Endometrial microvascular endothelial cells (primary cell): ENCODE results near the gene ZRANB3. TPM values are rescaled to one million over a fixed set of nuclear protein-coding genes. Genes with fewer than 3 reads are reported as not detected.
"Not testable (repeated sequence)": the region's sequence is repeated elsewhere in the genome, so short reads cannot be mapped to it uniquely, and the experiment has no call there.

Experiments used
- in situ Hi-C: cut with HindIII; loops from 2 replicates; pipeline ENCODE4 v1.10.0; 2017; ENCODE audit warnings: low sequenced_read_pairs, low pct_unique_long_range_greater_than_20kb; ENCODE audit errors: inconsistent ontology term
- total RNA-seq: library from RNA; depleted of rRNA; stranded (reverse); fragments of >200 nt; gene quantifications from one replicate; pipeline ENCODE4 v1.2.3, GENCODE V29; 2015; ENCODE audit errors: inconsistent ontology term

The ZRANB3 gene
- total RNA-seq, 1 donor from 2014 or later: 4.2 TPM

DNA sequence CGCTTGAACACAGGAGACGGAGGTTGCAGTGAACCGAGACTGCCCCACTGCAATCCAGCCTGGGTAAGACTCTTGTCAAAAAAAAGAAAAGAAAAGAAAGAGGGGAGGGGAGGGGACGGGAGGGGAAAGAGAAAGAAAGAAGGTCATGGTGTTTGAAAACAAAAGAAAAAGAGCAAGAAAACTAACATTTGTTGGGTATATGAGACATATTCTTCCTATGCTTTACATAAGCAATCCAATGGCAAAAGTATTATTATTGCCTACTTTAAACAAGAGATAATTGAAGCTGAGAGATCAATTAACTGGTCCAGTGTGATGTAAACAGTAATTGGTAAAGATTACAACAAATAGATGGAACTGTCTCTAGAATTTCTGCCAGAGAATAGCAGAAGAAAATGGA is 157.3 kb downstream of the ZRANB3 start:
- in situ Hi-C loops: no loop called here

DNA sequence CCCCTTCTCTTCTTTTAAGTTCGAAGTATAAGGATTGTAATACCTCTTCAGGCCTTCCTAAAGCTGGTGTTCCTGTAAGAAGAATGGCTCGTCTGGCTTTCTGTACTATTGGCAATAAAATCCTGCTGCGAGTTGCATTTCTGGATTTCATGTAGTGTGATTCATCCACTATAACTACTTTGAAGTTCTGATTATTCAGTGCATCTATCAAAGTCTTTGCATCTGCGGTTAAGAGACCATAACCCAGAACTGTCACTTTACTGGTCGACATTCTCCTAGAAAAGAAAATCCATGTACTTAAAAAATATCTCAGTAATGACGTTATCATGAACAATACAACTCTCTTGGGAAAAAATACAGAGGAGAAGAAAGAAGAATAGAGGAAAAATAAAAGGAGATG is 181.1 kb downstream of the ZRANB3 start:
- in situ Hi-C loops: no loop called here

DNA sequence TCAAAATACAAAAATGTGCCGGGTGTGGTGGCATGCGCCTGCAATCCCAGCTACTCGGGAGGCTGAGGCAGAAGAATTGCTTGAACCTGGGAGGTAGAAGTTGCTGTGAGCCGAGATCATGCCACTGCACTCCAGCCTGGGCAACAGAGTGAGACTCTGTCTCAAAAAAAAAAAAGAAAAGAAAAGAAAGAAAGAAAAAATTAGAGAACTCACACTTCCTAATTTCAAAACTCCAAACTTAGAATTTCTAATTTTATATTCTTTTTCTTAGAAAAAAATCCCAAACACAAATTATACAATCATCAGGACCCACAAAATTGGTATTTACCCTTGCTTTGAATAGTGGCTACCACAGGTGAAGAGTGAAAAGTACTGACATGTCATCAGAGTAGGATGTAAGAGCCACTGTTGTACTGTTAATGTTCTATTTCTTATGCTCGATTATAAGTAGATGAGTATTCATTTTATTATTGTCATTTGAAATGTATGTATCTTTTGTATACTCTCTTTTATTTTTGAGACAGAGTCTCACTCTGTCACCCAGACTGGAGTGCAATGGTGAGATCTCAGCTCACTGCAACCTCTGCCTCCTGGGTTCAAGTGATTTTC is 182.8 kb downstream of the ZRANB3 start:
- in situ Hi-C loops: not testable (repeated sequence)

GRCh38 chr2:135337071-135337470 is 193.9 kb downstream of the ZRANB3 start:
- in situ Hi-C loops: no loop called here

GRCh38 chr2:135335256-135335655 is 195.8 kb downstream of the ZRANB3 start:
- in situ Hi-C loops: no loop called here

DNA sequence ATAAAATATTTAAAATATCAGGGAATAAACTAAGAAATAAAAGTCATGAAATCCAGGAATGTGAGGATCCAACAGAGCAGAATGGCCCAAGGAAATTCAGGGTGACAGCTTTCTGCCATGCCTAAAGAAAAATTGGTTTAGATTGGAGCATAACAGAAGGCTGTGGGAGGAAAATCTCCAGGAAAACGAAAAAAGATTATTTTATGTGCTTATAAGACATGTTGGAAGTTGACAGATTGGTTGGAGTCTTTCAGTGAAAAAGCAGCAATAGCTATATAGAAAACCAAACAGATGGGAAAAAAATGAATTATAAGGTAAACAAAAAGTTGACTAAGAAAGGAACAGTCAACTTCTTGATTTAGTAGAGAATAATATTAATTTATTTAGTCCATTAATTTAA is 203.9 kb downstream of the ZRANB3 start:
- in situ Hi-C loops: no loop called here

- in situ Hi-C loops: no loop called here
Observed at GRCh38 chr2:135320465-135321355, 210.3 kb downstream of the ZRANB3 start.

DNA sequence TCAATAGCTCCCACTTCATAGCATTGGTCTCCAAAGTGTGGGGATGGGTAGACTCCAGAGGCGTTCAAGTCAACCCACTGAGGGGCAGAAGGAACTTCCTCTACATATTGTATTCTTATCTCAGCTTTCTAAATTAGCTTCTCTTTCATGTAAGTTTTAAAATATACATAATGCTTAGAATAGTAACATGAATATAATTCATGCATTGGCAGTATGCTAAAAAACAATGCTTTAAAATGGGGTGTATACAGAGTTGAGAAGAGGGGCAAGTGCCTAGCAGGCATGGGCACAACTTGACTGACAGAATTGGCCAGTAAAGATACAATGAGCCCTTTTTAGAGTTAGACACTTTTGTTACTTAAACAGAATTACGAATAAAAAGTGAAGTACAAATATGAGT is 212.2 kb downstream of the ZRANB3 start:
- in situ Hi-C loops: no loop called here

GRCh38 chr2:135317375-135317774 is 213.6 kb downstream of the ZRANB3 start:
- in situ Hi-C loops: no loop called here

- in situ Hi-C loops: no loop called here
Observed at GRCh38 chr2:135311962-135312361, 219.1 kb downstream of the ZRANB3 start.

- in situ Hi-C loops: no loop called here
Observed at GRCh38 chr2:135311268-135311667, 219.8 kb downstream of the ZRANB3 start.

DNA sequence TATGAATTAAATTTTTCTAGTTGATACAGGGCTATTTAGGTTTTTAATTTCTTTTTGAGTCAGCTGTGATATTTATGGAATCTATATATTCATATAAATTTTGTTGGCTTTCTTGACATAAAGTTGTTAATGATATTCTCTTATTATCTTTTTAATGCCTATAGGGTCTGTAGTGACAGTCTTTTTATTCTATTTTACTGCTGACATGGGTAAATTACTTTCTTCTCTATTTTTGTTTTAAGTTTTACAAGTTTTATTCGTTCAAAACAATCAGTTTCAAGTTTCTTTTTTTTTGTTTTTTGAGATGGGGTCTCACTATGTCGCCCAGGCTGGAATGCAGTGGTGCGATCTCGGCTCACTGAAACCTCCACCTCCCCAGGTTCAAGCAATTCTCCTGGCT is 226.3 kb downstream of the ZRANB3 start:
- in situ Hi-C loops: no loop called here

- in situ Hi-C loops: no loop called here
Observed at GRCh38 chr2:135299658-135300244, 231.3 kb downstream of the ZRANB3 start.

DNA sequence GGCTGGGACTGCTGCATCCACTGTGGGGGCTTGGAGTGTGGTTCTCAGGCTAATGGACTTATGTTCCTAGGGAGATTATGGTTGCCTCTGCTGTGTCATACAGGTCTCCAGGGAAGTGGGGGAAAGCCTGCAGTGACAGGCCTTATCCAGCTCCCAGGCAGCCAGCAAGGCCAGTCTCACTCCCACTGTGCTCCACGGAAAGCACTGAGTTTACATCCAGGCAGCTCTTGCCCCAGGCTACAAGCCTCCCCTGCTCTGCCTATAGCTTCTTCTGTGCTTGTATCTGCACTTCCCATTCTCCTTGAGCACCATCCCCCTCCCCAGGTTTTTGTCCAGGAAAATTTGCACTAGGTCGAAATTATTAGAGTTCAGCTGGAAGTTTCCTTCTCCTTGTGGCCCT is 231.9 kb downstream of the ZRANB3 start:
- in situ Hi-C loops: no loop called here

DNA sequence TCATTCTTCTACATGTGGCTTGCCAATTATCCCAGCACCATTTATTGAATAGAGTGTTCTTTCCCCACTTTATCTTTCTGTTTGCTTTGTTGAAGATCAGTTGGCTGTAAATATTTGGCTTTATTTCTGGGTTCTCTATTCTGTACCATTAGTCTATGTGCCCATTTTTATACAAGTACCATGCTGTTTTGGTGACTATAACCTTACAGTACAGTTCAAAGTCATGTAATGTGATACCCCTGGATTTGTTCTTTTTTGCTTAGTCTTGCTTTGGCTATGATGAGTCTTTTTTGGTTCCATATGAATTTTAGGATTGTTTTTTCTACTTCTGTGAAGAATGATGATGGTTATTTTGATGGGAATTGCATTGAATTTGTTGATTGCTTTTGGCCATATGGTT is 243.9 kb downstream of the ZRANB3 start:
- in situ Hi-C loops: not testable (repeated sequence)

DNA sequence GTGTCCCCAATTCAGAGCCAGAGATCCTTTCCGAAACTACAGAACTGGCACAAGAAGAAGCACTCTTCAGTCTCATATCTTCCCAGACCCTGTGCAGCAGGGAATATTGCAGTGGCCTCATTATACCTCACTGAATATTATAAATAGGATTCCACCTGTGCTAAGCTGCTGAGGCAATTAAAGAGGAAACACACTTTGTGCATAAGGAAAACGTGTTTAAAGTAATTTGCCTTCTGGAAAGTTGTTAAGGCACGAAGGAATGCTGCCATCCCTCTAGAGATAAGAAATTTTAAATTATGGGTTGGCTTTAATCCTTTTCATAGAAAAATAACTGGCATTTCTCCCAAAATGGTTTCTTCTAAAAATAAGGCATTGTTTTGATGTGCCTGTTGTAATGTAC is 245.6 kb downstream of the ZRANB3 start:
- in situ Hi-C loops: no loop called here

DNA sequence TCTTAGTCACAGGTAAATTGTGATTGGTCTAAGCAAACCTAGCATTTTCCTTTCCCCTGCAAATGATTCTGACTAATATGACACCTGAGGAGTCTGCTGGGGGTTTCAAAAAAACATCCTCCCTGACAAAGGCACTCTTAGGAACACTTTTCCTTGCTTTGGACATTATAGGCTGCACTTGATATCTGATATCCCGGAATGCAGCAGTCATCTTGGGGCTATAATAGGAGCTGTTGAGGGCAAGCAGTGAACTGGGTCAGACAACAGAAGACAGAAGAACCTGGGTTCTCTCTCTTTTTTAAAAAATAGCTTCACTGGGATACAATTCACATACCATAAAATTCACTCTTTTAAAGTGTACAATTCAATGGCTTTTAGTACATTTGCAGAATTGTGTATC is 249.6 kb downstream of the ZRANB3 start:
- in situ Hi-C loops: no loop called here

DNA sequence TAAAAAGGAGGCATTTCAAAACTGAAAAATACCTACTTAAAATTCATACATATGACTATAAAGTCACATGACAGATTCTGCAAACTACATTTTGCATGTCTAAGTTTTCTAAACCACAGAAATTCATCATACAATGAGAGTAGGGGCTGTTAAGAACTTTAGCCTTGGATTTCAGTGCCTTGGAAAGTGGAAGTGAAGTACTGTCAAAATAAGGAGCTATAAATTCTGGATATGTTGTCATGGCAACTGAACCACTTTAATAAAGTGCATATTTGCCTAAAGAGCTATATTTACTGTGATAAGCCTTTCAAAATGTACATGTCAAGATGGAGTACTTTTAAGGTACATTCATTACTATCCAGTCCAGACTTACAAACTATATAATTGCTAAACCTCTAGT is 251.8 kb downstream of the ZRANB3 start:
- in situ Hi-C loops: no loop called here

- in situ Hi-C loops: no loop called here
Observed at GRCh38 chr2:135276525-135276924, 254.5 kb downstream of the ZRANB3 start.

DNA sequence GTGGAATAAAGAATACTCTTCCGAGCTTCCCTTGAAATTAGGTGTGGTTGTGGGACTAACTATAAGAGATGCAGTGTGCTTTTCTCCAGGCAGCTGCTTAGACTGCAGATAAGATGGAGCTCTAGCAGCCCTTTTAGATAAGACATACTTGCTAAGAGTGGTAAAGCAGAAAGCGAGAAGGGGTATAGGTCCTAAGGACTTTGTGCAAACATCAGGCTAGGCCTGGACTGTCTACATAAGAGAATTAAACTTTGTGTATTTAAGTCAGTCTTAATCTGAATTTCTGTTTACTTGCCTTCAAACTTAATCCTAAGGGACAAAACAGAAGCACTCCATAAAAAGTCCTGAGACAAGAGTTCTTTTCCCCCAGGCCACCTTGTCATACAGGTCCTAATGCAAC is 260.0 kb downstream of the ZRANB3 start:
- in situ Hi-C loops: no loop called here
